K562 treated with DMSO at 1 percent for 24 hours (cell line): ENCODE data around the gene ZC3H4. TPM values are rescaled to one million over a fixed set of nuclear protein-coding genes. Genes with fewer than 3 reads are reported as not detected.

ENCODE experiments used
- total RNA-seq: library from RNA; unstranded; fragments of 300-600 nt; gene quantifications from 2 replicates; pipeline ENCODE4 v1.2.3, GENCODE V29; 2022; ENCODE audit warnings: low read depth; ENCODE audit not compliant: insufficient read depth

ZC3H4 gene
- 14.1 and 14.6 TPM in 2 replicates for total RNA-seq

DNA sequence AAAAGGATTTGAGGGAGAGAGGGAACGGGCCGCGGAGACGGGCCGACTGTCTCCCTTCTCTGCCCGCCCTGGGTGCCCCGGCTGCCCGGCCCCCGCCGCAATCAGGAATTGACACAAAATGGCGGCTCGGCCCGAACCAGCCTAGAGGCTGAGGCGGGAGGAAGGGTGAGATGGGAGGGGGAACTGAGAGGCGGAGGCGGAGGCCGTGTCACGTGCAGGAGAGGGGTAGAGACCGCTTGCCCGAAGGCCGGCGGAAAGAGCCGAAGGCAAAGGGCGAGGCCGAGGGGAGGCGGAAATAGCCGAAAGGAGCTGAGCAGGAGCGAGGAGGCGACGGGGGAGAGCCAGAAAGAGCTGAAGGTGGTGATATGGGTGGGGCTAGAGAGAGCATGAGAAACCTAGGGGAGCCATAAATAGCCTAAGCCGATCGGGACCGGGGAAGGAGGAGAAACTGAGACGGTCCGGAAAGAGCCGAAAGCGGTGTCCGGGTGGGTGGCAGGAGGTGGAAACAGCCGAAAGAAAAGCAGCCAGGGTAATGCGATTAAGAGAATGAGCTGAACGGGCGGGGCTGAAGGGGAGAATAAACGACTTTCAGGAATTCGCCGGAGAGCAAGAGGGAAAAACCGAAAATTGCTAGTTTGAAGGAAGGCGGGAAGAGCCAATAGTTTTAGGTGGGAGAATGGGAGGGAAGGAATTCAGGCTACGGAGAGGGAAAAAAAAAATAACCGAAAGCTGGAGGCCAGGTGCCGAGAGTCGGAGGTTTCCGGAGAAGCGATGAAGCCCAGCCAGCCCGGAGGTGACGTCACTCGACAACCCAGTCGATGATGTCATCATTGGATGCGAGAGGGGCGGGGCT is at the start of gene ZC3H4:
TSS of gene ZC3H4 (minus strand) at position 780 of the 853 bp plus-strand sequence. CDS start 1,192 bp downstream, outside the sequence.

GRCh38 chr19:47130589-47131227 is 17.1 kb upstream of the ZC3H4 start, which contains the start of gene SAE1:
TSS of gene SAE1 (plus strand) at chr19:47130835. CDS start at chr19:47130931, 96 bp downstream.

DNA sequence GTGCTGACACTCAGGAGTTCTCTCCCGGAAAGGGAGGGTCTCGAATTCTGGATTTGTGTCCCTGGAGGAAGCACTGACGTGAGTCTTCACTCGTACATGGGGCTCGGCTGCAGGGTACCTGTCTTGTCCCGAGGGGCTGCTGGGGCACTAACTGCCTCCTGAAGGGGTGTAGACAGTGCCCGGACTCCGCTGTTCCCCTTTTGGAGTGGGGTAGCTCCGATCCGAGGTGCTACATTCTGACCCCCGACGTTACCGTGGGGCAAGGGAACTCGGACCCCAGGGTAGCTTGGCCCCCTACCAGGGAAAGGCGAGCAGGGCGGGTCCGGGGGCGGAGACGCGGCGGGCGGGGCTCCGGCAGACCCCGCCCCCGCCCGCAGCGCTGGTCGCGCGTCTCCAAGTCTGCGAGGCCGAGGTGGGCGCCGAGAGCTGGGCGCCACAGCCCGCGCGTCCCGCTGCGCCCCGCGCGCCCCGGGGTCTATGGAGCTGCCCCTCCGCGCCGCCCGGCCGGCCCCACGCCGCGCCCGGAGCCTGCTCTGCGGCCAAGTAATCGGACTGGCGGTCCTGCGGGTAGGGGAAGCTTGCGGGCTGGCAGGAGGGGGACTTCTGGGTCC is 94.0 kb downstream of the ZC3H4 start, which contains the start of gene NPAS1:
TSS of gene NPAS1 (plus strand) at position 407 of the 611 bp plus-strand sequence. CDS start 1,211 bp downstream, outside the sequence.

Other genes starting within 250 kb of the ZC3H4 start
- 16.1 TPM in 2 replicates for gene NPAS1, start 93.9 kb downstream of the ZC3H4 start, total RNA-seq
- gene TMEM160, start 65.2 kb downstream of the ZC3H4 start, total RNA-seq = 121 and 160 TPM in 2 replicates
- 250 and 259 TPM in 2 replicates for gene SAE1, start 17.1 kb upstream of the ZC3H4 start, total RNA-seq
- gene BBC3, start 117.4 kb upstream of the ZC3H4 start, total RNA-seq = 61.1 and 68.9 TPM in 2 replicates
- 25.0 and 30.2 TPM in 2 replicates for gene CCDC9, start 142.7 kb upstream of the ZC3H4 start, total RNA-seq
- 34.3 and 43.4 TPM in 2 replicates for gene INAFM1, start 161.1 kb upstream of the ZC3H4 start, total RNA-seq
- 0.80 and 2.4 TPM in 2 replicates for gene C5AR1, start 196.1 kb upstream of the ZC3H4 start, total RNA-seq
- gene C5AR2, start 218.4 kb upstream of the ZC3H4 start, total RNA-seq = 0.14 and 0.22 TPM in 2 replicates
- gene DHX34, start 235.5 kb upstream of the ZC3H4 start, total RNA-seq = 22.4 and 23.0 TPM in 2 replicates